Measurements from ENCODE around the gene RTKN2.

The RTKN2 gene

DNA sequence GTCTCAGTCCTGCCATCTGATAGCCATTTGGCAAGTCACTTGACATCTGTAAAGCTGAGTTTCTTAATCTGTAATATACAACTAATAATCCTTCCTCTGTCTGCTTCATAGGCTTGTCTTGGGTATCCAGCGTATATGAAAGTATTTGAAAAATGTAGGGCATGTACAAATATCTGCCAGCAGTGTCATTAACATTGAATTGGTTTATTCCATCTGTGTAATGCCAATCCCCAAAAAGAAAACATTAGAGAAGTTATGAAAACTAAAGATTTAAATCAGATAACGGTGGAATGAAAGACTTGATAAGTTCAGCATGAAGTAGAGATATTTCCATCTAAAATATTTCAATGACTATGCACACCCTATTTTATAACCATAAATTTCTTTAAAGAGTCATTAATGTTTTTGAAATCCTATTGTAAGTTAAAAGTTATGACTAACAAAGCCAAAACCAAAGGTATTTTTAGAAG, 9.8 kb upstream of the RTKN2 start:
- H3K4me2 ChIP-seq (ENCODE audit: low read depth, low read length, poor library complexity, severe bottlenecking): no peak overlapping the region
- no peaks in the 10 kb centered on the region for H3K79me2 ChIP-seq (ENCODE audit: insufficient read depth, low read length)
- H3K9me2 ChIP-seq (replicated peaks; ENCODE audit: low read depth, low read length): no peaks in the 10 kb centered on the region
- no peaks in the 10 kb centered on the region for H3K4me1 ChIP-seq (ENCODE audit: insufficient read depth, low read length, poor library complexity, severe bottlenecking)
- no peak overlapping the region for H3K4me3 ChIP-seq (ENCODE audit: low read length, poor library complexity, severe bottlenecking)
- H3K9me3 ChIP-seq (ENCODE audit: insufficient read depth, low read depth, low read length): no peaks in the 10 kb centered on the region
- no peak for TF ChIP-seq EZH2phosphoT487 (IDR thresholded peaks at IDR 0.05; ENCODE audit: borderline replicate concordance)
- TF ChIP-seq, protein P1, sequence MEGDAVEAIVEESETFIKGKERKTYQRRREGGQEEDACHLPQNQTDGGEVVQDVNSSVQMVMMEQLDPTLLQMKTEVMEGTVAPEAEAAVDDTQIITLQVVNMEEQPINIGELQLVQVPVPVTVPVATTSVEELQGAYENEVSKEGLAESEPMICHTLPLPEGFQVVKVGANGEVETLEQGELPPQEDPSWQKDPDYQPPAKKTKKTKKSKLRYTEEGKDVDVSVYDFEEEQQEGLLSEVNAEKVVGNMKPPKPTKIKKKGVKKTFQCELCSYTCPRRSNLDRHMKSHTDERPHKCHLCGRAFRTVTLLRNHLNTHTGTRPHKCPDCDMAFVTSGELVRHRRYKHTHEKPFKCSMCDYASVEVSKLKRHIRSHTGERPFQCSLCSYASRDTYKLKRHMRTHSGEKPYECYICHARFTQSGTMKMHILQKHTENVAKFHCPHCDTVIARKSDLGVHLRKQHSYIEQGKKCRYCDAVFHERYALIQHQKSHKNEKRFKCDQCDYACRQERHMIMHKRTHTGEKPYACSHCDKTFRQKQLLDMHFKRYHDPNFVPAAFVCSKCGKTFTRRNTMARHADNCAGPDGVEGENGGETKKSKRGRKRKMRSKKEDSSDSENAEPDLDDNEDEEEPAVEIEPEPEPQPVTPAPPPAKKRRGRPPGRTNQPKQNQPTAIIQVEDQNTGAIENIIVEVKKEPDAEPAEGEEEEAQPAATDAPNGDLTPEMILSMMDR (conservative IDR thresholded peaks at IDR 0.05; ENCODE audit: low read length): no peak
- H4K20me1 ChIP-seq (ENCODE audit: insufficient read depth, low read length, poor library complexity, severe bottlenecking): no peaks in the 10 kb centered on the region
- no peaks in the 10 kb centered on the region for H3K36me3 ChIP-seq (ENCODE audit: insufficient read depth, low read length)
- H3F3A ChIP-seq (ENCODE audit: low read depth): no peaks in the 10 kb centered on the region
- no peaks in the 10 kb centered on the region for H3K27me3 ChIP-seq (ENCODE audit: insufficient read depth, low read length, poor library complexity, severe bottlenecking)
- H2AFZ ChIP-seq (ENCODE audit: low read length): no peak overlapping the region
- no peak overlapping the region for H3K9ac ChIP-seq (ENCODE audit: low read depth, low read length, poor library complexity, severe bottlenecking)

DNA sequence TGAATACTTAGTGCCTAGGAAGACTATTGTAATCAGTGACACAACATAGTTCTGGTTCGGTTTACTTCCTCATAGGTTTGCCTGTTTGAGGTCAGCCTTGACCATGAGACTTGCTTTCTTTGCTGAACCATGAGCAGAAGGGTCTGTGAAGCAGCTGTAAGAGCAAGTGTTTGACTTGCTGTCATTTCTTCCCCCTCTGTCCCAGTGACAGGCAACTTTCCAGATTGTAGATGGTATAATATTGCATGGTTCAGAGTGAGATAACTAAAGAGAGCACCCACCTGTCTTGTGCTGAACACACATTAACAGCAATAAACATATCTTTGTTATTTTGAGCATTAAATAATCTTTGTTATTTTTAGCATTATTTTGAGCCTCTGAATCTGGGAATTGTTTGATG, 9.3 kb upstream of the RTKN2 start:
- H3K4me2 ChIP-seq (ENCODE audit: low read depth, low read length, poor library complexity, severe bottlenecking): no peak overlapping the region
- no peaks in the 10 kb centered on the region for H3K4me1 ChIP-seq (ENCODE audit: insufficient read depth, low read length, poor library complexity, severe bottlenecking)
- no peaks in the 10 kb centered on the region for H3K79me2 ChIP-seq (ENCODE audit: insufficient read depth, low read length)
- no peaks in the 10 kb centered on the region for H3F3A ChIP-seq (ENCODE audit: low read depth)
- no peak overlapping the region for H2AFZ ChIP-seq (ENCODE audit: low read length)
- H3K27me3 ChIP-seq (ENCODE audit: insufficient read depth, low read length, poor library complexity, severe bottlenecking): no peaks in the 10 kb centered on the region
- TF ChIP-seq EZH2phosphoT487 (IDR thresholded peaks at IDR 0.05; ENCODE audit: borderline replicate concordance): no peak
- TF ChIP-seq, protein P1 (conservative IDR thresholded peaks at IDR 0.05; ENCODE audit: low read length): no peak
- no peaks in the 10 kb centered on the region for H3K9me2 ChIP-seq (replicated peaks; ENCODE audit: low read depth, low read length)
- H3K4me3 ChIP-seq (ENCODE audit: low read length, poor library complexity, severe bottlenecking): no peak overlapping the region
- H3K9me3 ChIP-seq (ENCODE audit: insufficient read depth, low read depth, low read length): no peaks in the 10 kb centered on the region
- no peak overlapping the region for H3K9ac ChIP-seq (ENCODE audit: low read depth, low read length, poor library complexity, severe bottlenecking)
- H4K20me1 ChIP-seq (ENCODE audit: insufficient read depth, low read length, poor library complexity, severe bottlenecking): no peaks in the 10 kb centered on the region
- H3K36me3 ChIP-seq (ENCODE audit: insufficient read depth, low read length): no peaks in the 10 kb centered on the region

DNA sequence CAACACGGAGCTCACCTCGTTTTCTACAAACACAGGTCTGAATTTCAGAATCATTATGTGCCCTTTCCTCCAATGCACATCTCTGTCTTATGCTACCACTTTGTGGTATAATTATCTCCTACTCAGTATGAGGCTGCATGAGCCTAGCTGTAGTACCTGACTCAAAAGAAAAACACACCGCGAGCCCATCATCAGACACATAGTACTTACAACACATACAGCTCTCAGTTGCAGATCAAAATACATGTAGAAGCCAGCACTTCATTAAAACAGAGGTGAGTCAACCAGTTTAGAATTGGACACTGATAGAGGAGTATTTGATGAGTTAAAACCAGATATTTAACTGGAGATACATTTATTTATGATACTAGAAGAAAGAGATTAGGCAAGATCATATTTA, 1.4 kb upstream of the RTKN2 start:
- Histone ChIP-seq H3K36me3 (ENCODE audit: insufficient read depth, low read length) (no peaks in the 10 kb centered on the region), H3K79me2 (ENCODE audit: insufficient read depth, low read length) (peaks cover 35% of the 10 kb centered on the region), H3K9me3 (ENCODE audit: insufficient read depth, low read depth, low read length) (no peaks in the 10 kb centered on the region), H3K4me2 (ENCODE audit: low read depth, low read length, poor library complexity, severe bottlenecking) (peak overlapping the region; percentile 76), H3K9ac (ENCODE audit: low read depth, low read length, poor library complexity, severe bottlenecking) (no peak overlapping the region), H3K9me2 (replicated peaks; ENCODE audit: low read depth, low read length) (no peaks in the 10 kb centered on the region), H3K4me1 (ENCODE audit: insufficient read depth, low read length, poor library complexity, severe bottlenecking) (peaks cover 32% of the 10 kb centered on the region), H2AFZ (ENCODE audit: low read length) (no peak overlapping the region), H3K4me3 (ENCODE audit: low read length, poor library complexity, severe bottlenecking) (no peak overlapping the region), H3K27me3 (ENCODE audit: insufficient read depth, low read length, poor library complexity, severe bottlenecking) (no peaks in the 10 kb centered on the region), H4K20me1 (ENCODE audit: insufficient read depth, low read length, poor library complexity, severe bottlenecking) (peaks cover 13% of the 10 kb centered on the region), H3F3A (ENCODE audit: low read depth) (peaks cover 9% of the 10 kb centered on the region; the same call in 1 of the 2 replicates)
- no peak for TF ChIP-seq EZH2phosphoT487 (IDR thresholded peaks at IDR 0.05; ENCODE audit: borderline replicate concordance)
- TF ChIP-seq, protein P1 (conservative IDR thresholded peaks at IDR 0.05; ENCODE audit: low read length): no peak

Measured in Loucy (cell line).